ENCODE results near the gene CNR1.

CNR1 gene

GRCh38 chr6:88119769-88120168, 46.4 kb downstream of the CNR1 start:
- WGBS, 2 experiments: 40 to 65% methylated on average over 2 of the region's 2 CpGs
- H3K4me1 ChIP-seq (ENCODE audit: control insufficient read depth, insufficient read depth, low read length): no peaks in the 10 kb centered on the region
- no peaks in the 10 kb centered on the region for H3K27me3 ChIP-seq (ENCODE audit: control insufficient read depth, insufficient read depth, low read length, poor library complexity, severe bottlenecking)
- no peak overlapping the region for H3K27ac ChIP-seq (ENCODE audit: insufficient read depth, low read depth, low read length, poor library complexity, severe bottlenecking)
- no peaks in the 10 kb centered on the region for H3K9me3 ChIP-seq (ENCODE audit: control insufficient read depth, low read length)
- no peaks in the 10 kb centered on the region for H3K36me3 ChIP-seq (ENCODE audit: control insufficient read depth, insufficient read depth, low read length)
- H3K4me3 ChIP-seq (ENCODE audit: insufficient read depth, low read depth, low read length): no peak overlapping the region

GRCh38 chr6:88116276-88116675, 49.9 kb downstream of the CNR1 start:
- H3K4me3 ChIP-seq (ENCODE audit: insufficient read depth, low read depth, low read length): no peak overlapping the region
- no peaks in the 10 kb centered on the region for H3K9me3 ChIP-seq (ENCODE audit: control insufficient read depth, low read length)
- H3K36me3 ChIP-seq (ENCODE audit: control insufficient read depth, insufficient read depth, low read length): no peaks in the 10 kb centered on the region
- WGBS, 2 experiments: 86 to 89% methylated on average over 3 of the region's 3 CpGs
- no peaks in the 10 kb centered on the region for H3K27me3 ChIP-seq (ENCODE audit: control insufficient read depth, insufficient read depth, low read length, poor library complexity, severe bottlenecking)
- H3K27ac ChIP-seq (ENCODE audit: insufficient read depth, low read depth, low read length, poor library complexity, severe bottlenecking): no peak overlapping the region
- H3K4me1 ChIP-seq (ENCODE audit: control insufficient read depth, insufficient read depth, low read length): no peaks in the 10 kb centered on the region

- H3K4me3 ChIP-seq (ENCODE audit: insufficient read depth, low read depth, low read length): no peak overlapping the region
- H3K4me1 ChIP-seq (ENCODE audit: control insufficient read depth, insufficient read depth, low read length): no peaks in the 10 kb centered on the region
- WGBS, 2 experiments: 41 to 42% methylated on average over 2 of the region's 2 CpGs
- no peaks in the 10 kb centered on the region for H3K27me3 ChIP-seq (ENCODE audit: control insufficient read depth, insufficient read depth, low read length, poor library complexity, severe bottlenecking)
- no peak overlapping the region for H3K27ac ChIP-seq (ENCODE audit: insufficient read depth, low read depth, low read length, poor library complexity, severe bottlenecking)
- no peaks in the 10 kb centered on the region for H3K9me3 ChIP-seq (ENCODE audit: control insufficient read depth, low read length)
- H3K36me3 ChIP-seq (ENCODE audit: control insufficient read depth, insufficient read depth, low read length): no peaks in the 10 kb centered on the region
Measured at GRCh38 chr6:88115307-88115706, 50.8 kb downstream of the CNR1 start.

GRCh38 chr6:88114838-88115237, 51.3 kb downstream of the CNR1 start:
- H3K27me3 ChIP-seq (ENCODE audit: control insufficient read depth, insufficient read depth, low read length, poor library complexity, severe bottlenecking): no peaks in the 10 kb centered on the region
- H3K9me3 ChIP-seq (ENCODE audit: control insufficient read depth, low read length): no peaks in the 10 kb centered on the region
- no peaks in the 10 kb centered on the region for H3K4me1 ChIP-seq (ENCODE audit: control insufficient read depth, insufficient read depth, low read length)
- no peak overlapping the region for H3K4me3 ChIP-seq (ENCODE audit: insufficient read depth, low read depth, low read length)
- no peaks in the 10 kb centered on the region for H3K36me3 ChIP-seq (ENCODE audit: control insufficient read depth, insufficient read depth, low read length)
- 36 to 50% methylated on average over 2 of the region's 2 CpGs for WGBS, 2 experiments
- H3K27ac ChIP-seq (ENCODE audit: insufficient read depth, low read depth, low read length, poor library complexity, severe bottlenecking): no peak overlapping the region

- H3K27ac ChIP-seq (ENCODE audit: insufficient read depth, low read depth, low read length, poor library complexity, severe bottlenecking): no peak overlapping the region
- H3K27me3 ChIP-seq (ENCODE audit: control insufficient read depth, insufficient read depth, low read length, poor library complexity, severe bottlenecking): no peaks in the 10 kb centered on the region
- no peak overlapping the region for H3K4me3 ChIP-seq (ENCODE audit: insufficient read depth, low read depth, low read length)
- H3K4me1 ChIP-seq (ENCODE audit: control insufficient read depth, insufficient read depth, low read length): no peaks in the 10 kb centered on the region
- 92 to 94% methylated on average over 5 of the region's 5 CpGs for WGBS, 2 experiments
- no peaks in the 10 kb centered on the region for H3K9me3 ChIP-seq (ENCODE audit: control insufficient read depth, low read length)
- no peaks in the 10 kb centered on the region for H3K36me3 ChIP-seq (ENCODE audit: control insufficient read depth, insufficient read depth, low read length)
Measured at GRCh38 chr6:88111991-88112390, 54.2 kb downstream of the CNR1 start.

GRCh38 chr6:88107241-88107640, 58.9 kb downstream of the CNR1 start:
- no peaks in the 10 kb centered on the region for H3K36me3 ChIP-seq (ENCODE audit: control insufficient read depth, insufficient read depth, low read length)

GRCh38 chr6:88105741-88106340, 60.3 kb downstream of the CNR1 start:
- no peak overlapping the region for H3K27ac ChIP-seq (ENCODE audit: insufficient read depth, low read depth, low read length, poor library complexity, severe bottlenecking)
- no peaks in the 10 kb centered on the region for H3K27me3 ChIP-seq (ENCODE audit: control insufficient read depth, insufficient read depth, low read length, poor library complexity, severe bottlenecking)
- no peaks in the 10 kb centered on the region for H3K36me3 ChIP-seq (ENCODE audit: control insufficient read depth, insufficient read depth, low read length)
- H3K4me1 ChIP-seq (ENCODE audit: control insufficient read depth, insufficient read depth, low read length): no peaks in the 10 kb centered on the region
- no peak overlapping the region for H3K4me3 ChIP-seq (ENCODE audit: insufficient read depth, low read depth, low read length)
- 87 to 93% methylated on average over 7 of the region's 7 CpGs for WGBS, 2 experiments
- no peaks in the 10 kb centered on the region for H3K9me3 ChIP-seq (ENCODE audit: control insufficient read depth, low read length)

More at GRCh38 chr6:88107241-88107640, 58.9 kb downstream of the CNR1 start:
- H3K27ac ChIP-seq (ENCODE audit: insufficient read depth, low read depth, low read length, poor library complexity, severe bottlenecking): no peak overlapping the region
- H3K9me3 ChIP-seq (ENCODE audit: control insufficient read depth, low read length): no peaks in the 10 kb centered on the region
- no peak overlapping the region for H3K4me3 ChIP-seq (ENCODE audit: insufficient read depth, low read depth, low read length)
- no peaks in the 10 kb centered on the region for H3K4me1 ChIP-seq (ENCODE audit: control insufficient read depth, insufficient read depth, low read length)
- no peaks in the 10 kb centered on the region for H3K27me3 ChIP-seq (ENCODE audit: control insufficient read depth, insufficient read depth, low read length, poor library complexity, severe bottlenecking)

Measured in ectodermal cell (in vitro differentiated cells).